SK-N-SH (cell line): ENCODE results near the gene OR2H2. TPM values are rescaled to one million over a fixed set of nuclear protein-coding genes. Genes with fewer than 3 reads are reported as not detected.
A peak's percentile ranks its signal among the peaks of the same experiment; 100 is the strongest.

Source experiments
- CTCF ChIA-PET: fragments of 300-600, 350-600 bp; formaldehyde crosslinking; extraction: SDS; loops from one replicate; lab custom pipeline; 2021; lab: Yijun Ruan, JAX
- POLR2A ChIA-PET: fragments of 350-600 bp; sonication (Branson Sonifier 250); formaldehyde crosslinking; extraction: SDS; loops from one replicate; lab custom pipeline; 2020; ENCODE audit warnings: antibody characterized with exemption, inconsistent platforms; lab: Yijun Ruan, JAX
- DNase-seq: peaks from one replicate; pipeline ENCODE4 v3.0.0; 2012
- H2AFZ ChIP-seq: fragments of 200-600 bp; sonication (generic); 2 replicates; pipeline ENCODE4 v1.8.1; 2016; ENCODE audit warnings: antibody characterized with exemption, mild to moderate bottlenecking, low read depth
- H3F3A ChIP-seq: fragments of 200-600 bp; sonication (generic); replicated peaks from 2 replicates; pipeline ENCODE3; 2016; ENCODE audit warnings: antibody characterized with exemption, mild to moderate bottlenecking; ENCODE audit not compliant: insufficient read depth
- H3K27ac ChIP-seq, 2 experiments: fragments of 200-500 bp in 1 of 2; fragments of 200-600 bp in 1 of 2; sonication (Bioruptor generic) in 1 of 2; sonication (generic), shearing (Covaris generic) in 1 of 2; 2 replicates each; pipeline versions ENCODE4 v1.5.1 to v1.6.1; 2014 to 2016; ENCODE audit warnings: low read depth in 2 of 2, inconsistent platforms in 1 of 2, low read length in 1 of 2, mild to moderate bottlenecking in 1 of 2, mixed read lengths in 1 of 2
- H3K27me3 ChIP-seq: fragments of 200-600 bp; sonication (generic), shearing (Covaris generic); 2 replicates; pipeline ENCODE4 v1.6.1; 2016; ENCODE audit warnings: mixed run types; ENCODE audit not compliant: insufficient read depth
- H3K36me3 ChIP-seq, 2 experiments: fragments of 200-500 bp in 1 of 2; fragments of 200-600 bp in 1 of 2; sonication (Bioruptor generic) in 1 of 2; sonication (generic) in 1 of 2; replicated peaks in 1 of 2; 2 replicates each; pipeline versions ENCODE3 to v1.5.1; 2014 to 2016; ENCODE audit warnings: low read length in 1 of 2, mild to moderate bottlenecking in 1 of 2; ENCODE audit not compliant: insufficient read depth in 2 of 2, control insufficient read depth in 1 of 2
- H3K4me1 ChIP-seq, 2 experiments: fragments of 200-500 bp in 1 of 2; fragments of 200-600 bp in 1 of 2; sonication (Bioruptor generic) in 1 of 2; sonication (generic), shearing (Covaris generic) in 1 of 2; 2 replicates each; pipeline versions ENCODE4 v1.5.1 to v1.6.1; 2014 to 2016; ENCODE audit warnings: low read depth in 1 of 2, low read length in 1 of 2, mixed run types in 1 of 2; ENCODE audit not compliant: insufficient read depth in 2 of 2, control insufficient read depth in 1 of 2
- H3K4me2 ChIP-seq: fragments of 200-600 bp; sonication (generic), shearing (Covaris generic); 2 replicates; pipeline ENCODE4 v1.6.1; 2017; ENCODE audit warnings: mixed run types
- H3K4me3 ChIP-seq, 2 experiments: fragments of 200-500 bp in 1 of 2; fragments of 200-600 bp in 1 of 2; sonication (Bioruptor generic) in 1 of 2; sonication (generic), shearing (Covaris generic) in 1 of 2; 2 replicates each; pipeline versions ENCODE4 v1.5.1 to v1.8.1; 2014 to 2016; ENCODE audit warnings: low read depth in 2 of 2, inconsistent platforms in 1 of 2, low read length in 1 of 2, mild to moderate bottlenecking in 1 of 2, mixed read lengths in 1 of 2, moderate library complexity in 1 of 2
- H3K79me2 ChIP-seq: fragments of 200-600 bp; sonication (generic); 2 replicates; pipeline ENCODE4 v1.8.1; 2017; ENCODE audit warnings: mild to moderate bottlenecking; ENCODE audit not compliant: insufficient read depth
- H3K9ac ChIP-seq: fragments of 200-600 bp; sonication (generic); 2 replicates; pipeline ENCODE4 v1.6.1; 2017; ENCODE audit warnings: mixed run types
- H3K9me2 ChIP-seq: fragments of 200-600 bp; sonication (generic); 2 replicates; pipeline ENCODE4 v1.6.1; 2017; ENCODE audit warnings: mixed run types
- H3K9me3 ChIP-seq: fragments of 200-600 bp; sonication (generic); 2 replicates; pipeline ENCODE4 v1.6.1; 2017; ENCODE audit warnings: mixed run types, mild to moderate bottlenecking, moderate library complexity
- H4K20me1 ChIP-seq: fragments of 200-600 bp; sonication (generic); 2 replicates; pipeline ENCODE4 v1.6.1; 2017; ENCODE audit warnings: mild to moderate bottlenecking, mixed run types; ENCODE audit not compliant: insufficient read depth
- ELF1 ChIP-seq: IDR thresholded peaks from 2 replicates; pipeline ENCODE4 v1.4.0; 2012
- MXI1 ChIP-seq: IDR thresholded peaks from 2 replicates; pipeline ENCODE4 v1.6.1; 2012; ENCODE audit warnings: mild to moderate bottlenecking, low read depth, low read length, improper control_type of control experiment
- NFIC ChIP-seq: IDR thresholded peaks from 2 replicates; pipeline ENCODE4 v1.4.0; 2012; ENCODE audit warnings: borderline replicate concordance
- NRF1 ChIP-seq: IDR thresholded peaks from 2 replicates; pipeline ENCODE4 v1.6.1; 2012; ENCODE audit warnings: low read depth, mild to moderate bottlenecking, low read length
- PBX3 ChIP-seq: IDR thresholded peaks from 2 replicates; pipeline ENCODE4; 2012
- POLR2AphosphoS5 ChIP-seq: IDR thresholded peaks from 2 replicates; pipeline ENCODE4 v1.6.1; 2012; ENCODE audit warnings: low read depth, low read length
- RCOR1 ChIP-seq: fragments of 150-350 bp; IDR thresholded peaks from 2 replicates; pipeline ENCODE4 v1.6.1; 2017; ENCODE audit warnings: antibody characterized with exemption, low read length
- REST ChIP-seq: IDR thresholded peaks from 2 replicates; pipeline ENCODE4 v1.6.1; 2012; ENCODE audit warnings: mild to moderate bottlenecking, low read depth, low read length, moderate library complexity
- RFX5 ChIP-seq: IDR thresholded peaks from 2 replicates; pipeline ENCODE4 v1.6.1; 2012; ENCODE audit warnings: mild to moderate bottlenecking, improper control_type of control experiment, low read length
- TAF1 ChIP-seq: IDR thresholded peaks from 2 replicates; pipeline ENCODE4 v1.6.1; 2012; ENCODE audit warnings: low read depth, mild to moderate bottlenecking, low read length, moderate library complexity, borderline replicate concordance
- TEAD4 ChIP-seq: IDR thresholded peaks from 2 replicates; pipeline ENCODE4 v1.4.0; 2012; ENCODE audit warnings: mild to moderate bottlenecking, borderline replicate concordance; ENCODE audit not compliant: insufficient read depth
- YY1 ChIP-seq: IDR thresholded peaks from 2 replicates; pipeline ENCODE4 v1.4.0; 2012; ENCODE audit warnings: low read depth, mild to moderate bottlenecking
- WGBS: methylation state at CpG from one replicate; pipeline ENCODE4 v1.1.6; 2017; ENCODE audit warnings: low lambda C conversion rate; 5-methylcytosine and 5-hydroxymethylcytosine counted together
- polyA plus RNA-seq, 3 experiments: library from polyadenylated mRNA; depleted of rRNA; stranded (reverse); fragments of >200 nt; gene quantifications; 2 replicates each; pipeline ENCODE4 v1.2.3, GENCODE V29; 2012

OR2H2 gene
- polyA plus RNA-seq, 1 of the 3 experiments (the other 2 are of a cell fraction), result not detected

DNA sequence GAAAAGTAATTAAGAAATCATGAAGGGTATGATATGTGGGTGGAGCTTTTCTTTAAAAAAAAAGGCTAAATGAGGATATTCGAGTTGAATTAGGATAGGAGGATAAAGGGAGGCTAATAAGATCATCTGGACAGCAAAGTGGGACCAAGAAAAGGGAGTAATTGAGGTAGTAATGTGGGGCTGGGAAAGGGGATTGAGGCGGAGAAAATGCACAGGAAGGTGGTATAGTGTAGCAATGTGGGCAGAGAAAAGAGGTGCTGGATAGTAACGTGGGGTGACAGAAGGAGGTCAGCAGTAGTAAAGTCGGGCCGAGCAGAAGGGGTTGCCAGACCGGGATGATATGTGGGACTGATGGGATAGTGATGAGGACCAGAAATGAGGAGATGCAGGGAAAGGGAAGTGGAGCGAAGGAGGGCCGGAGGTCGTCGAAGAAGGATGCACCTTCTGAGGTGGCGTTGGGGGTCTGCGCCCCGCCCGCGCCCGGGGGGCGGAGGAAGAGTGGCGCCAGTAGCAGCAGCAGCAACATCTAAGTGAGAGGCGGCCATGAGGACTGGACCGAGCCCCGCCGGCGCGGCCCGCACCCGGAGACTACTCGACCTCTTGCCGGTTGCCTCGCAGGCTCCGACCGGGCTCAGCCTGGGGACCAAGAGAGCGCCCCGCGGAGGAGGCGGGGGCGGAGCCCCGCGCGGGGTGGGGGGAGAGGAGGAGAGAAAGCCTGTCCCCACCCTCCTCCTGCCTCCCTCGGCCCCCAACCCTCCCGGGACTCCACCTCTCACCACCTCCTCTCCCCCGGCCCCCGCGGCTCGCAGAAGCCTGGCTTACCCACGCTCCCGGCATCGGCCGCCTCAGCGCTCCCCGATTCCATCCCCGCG, 47.2 kb downstream of the OR2H2 start:
- Histone ChIP-seq H3K4me2 (peak overlapping the region; percentile 92), H4K20me1 (no peaks in the 10 kb centered on the region), H3K27me3 (no peaks in the 10 kb centered on the region), H3K79me2 (peaks cover 14% of the 10 kb centered on the region; the same call in 1 of the 2 replicates), H3K9me3 (no peaks in the 10 kb centered on the region), H3K27ac (peak overlapping the region in 1 of 2 experiments; percentile 71; a peak in 2 of 4 replicates), H3K4me1 (peaks cover 16 to 18% of the 10 kb centered on the region in 2 experiments; a peak in 2 of 4 replicates), H3K9ac (peak overlapping the region; percentile 77), H3K9me2 (no peaks in the 10 kb centered on the region), H3K36me3 (no peaks in the 10 kb centered on the region), H2AFZ (0 out of 2 replicates have a peak overlapping the region, but pooled peaks have one; percentile 65), H3K4me3 (peak overlapping the region; percentile 62 to 90), H3F3A (peaks cover 4% of the 10 kb centered on the region)
- POLR2A ChIA-PET, result interaction anchor here (1.0 to 2.0 kb wide), 5 partner anchors 12 to 28 kb away, joined by 3 to 12 read pairs (median 4); no protein-coding TSS in a partner anchor
- 10% methylated on average over 25 of the region's 53 CpGs for WGBS
- TF ChIP-seq YY1 (no peak), REST (no peak), NRF1 (no peak), RCOR1 (no peak), RFX5 (no peak), MXI1 (peak; percentile 21; the same call in 1 of the 2 replicates), TEAD4 (no peak)
- peak; percentile 88 for DNase-seq
- CTCF ChIA-PET, result interaction anchor here (1.6 to 3.5 kb wide), 2 partner anchors 10 to 20 kb away, joined by 9 to 69 read pairs; no protein-coding TSS in a partner anchor

DNA sequence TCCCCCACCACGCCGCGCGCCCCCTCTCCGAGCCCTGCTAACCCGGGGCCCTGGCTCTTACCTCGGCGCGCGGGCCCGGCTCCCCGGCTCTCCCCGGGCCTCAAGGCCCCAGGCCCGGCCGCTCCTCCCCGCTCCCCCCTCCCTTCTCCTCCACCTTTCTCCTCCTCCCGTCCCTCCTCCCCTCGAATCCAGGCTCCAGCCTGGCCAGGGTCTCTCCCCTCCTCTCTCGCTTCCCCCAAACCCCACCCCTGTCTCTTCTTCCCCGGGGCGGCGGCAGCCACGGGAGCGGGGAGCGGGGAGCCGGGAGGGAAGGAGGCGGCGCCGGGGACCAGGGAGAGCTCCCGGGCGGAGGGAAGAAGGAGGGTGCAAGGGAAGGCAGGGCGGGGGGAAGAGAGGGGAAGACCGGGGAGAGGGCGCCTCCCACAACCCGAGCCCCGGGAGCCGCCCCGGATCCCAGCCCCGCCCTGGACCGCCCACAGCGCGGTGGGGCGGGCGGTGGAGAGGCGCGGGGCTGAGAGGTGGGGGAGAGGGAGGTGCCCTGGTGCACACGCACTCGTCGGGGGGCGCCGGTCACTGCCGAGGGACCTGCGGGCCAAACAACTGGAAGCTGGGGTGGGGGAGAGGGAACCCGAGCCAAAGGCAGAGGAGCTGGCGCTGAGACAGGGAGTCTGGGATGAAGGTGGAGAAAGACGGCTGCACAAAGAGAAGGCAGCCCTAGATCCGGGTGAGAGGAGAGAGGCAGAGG, 48.0 kb downstream of the OR2H2 start, which contains the start of gene GABBR1:
Gene GABBR1 (minus strand): TSS at position 395 of the 745 bp plus-strand sequence. CDS start 798 bp downstream, outside the sequence.
- no peaks in the 10 kb centered on the region for H3K9me3 ChIP-seq
- peak within 1 kb of the TSS; percentile 92 for H3K4me2 ChIP-seq
- WGBS, result under 1% methylated on average over 47 of the region's 57 CpGs
- DNase-seq, result peak; percentile 99
- peak within 1 kb of the TSS; percentile 62 to 90 for H3K4me3 ChIP-seq
- CTCF ChIA-PET, result interaction anchor here (0.7 to 3.5 kb wide), 6 partner anchors 9 to 30 kb away, joined by 3 to 69 read pairs (median 6); no protein-coding TSS in a partner anchor
- no peaks in the 10 kb centered on the region for H4K20me1 ChIP-seq
- H2AFZ ChIP-seq, result peak within 1 kb of the TSS; percentile 91
- POLR2A ChIA-PET, result interaction anchor here (1.0 to 2.0 kb wide), 5 partner anchors 13 to 29 kb away, joined by 3 to 12 read pairs (median 4); no protein-coding TSS in a partner anchor
- peaks cover 14% of the 10 kb centered on the region; the same call in 1 of the 2 replicates for H3K79me2 ChIP-seq
- no peaks in the 10 kb centered on the region for H3K27me3 ChIP-seq
- H3K9ac ChIP-seq, result peak within 1 kb of the TSS; percentile 77
- H3K9me2 ChIP-seq, result no peaks in the 10 kb centered on the region
- H3K27ac ChIP-seq, result peak within 1 kb of the TSS; percentile 33 to 71; a peak in 3 of 4 replicates
- H3K4me1 ChIP-seq, result peaks cover 16 to 17% of the 10 kb centered on the region in 2 experiments; a peak in 2 of 4 replicates
- no peaks in the 10 kb centered on the region for H3K36me3 ChIP-seq
- H3F3A ChIP-seq, result peaks cover 4% of the 10 kb centered on the region
- TF ChIP-seq TAF1, result no peak
- TF ChIP-seq POLR2AphosphoS5, result 0 out of 2 replicates have a peak, but pooled peaks have one; percentile 54
- no peak for TF ChIP-seq ELF1
- TF ChIP-seq REST, result peak; percentile 84
- no peak for TF ChIP-seq RFX5
- TF ChIP-seq NFIC, result no peak
- TF ChIP-seq PBX3, result no peak
